HG03159 (cell line): ENCODE measurements around the gene RAB40C.

Experiments
- ATAC-seq: cut with Tn5 transposase; IDR thresholded peaks from one replicate; pipeline ENCODE4 v1.9.1; 2021; ENCODE audit warnings: mild to moderate bottlenecking, moderate library complexity; ENCODE audit not compliant: unreplicated experiment

Gene RAB40C

DNA sequence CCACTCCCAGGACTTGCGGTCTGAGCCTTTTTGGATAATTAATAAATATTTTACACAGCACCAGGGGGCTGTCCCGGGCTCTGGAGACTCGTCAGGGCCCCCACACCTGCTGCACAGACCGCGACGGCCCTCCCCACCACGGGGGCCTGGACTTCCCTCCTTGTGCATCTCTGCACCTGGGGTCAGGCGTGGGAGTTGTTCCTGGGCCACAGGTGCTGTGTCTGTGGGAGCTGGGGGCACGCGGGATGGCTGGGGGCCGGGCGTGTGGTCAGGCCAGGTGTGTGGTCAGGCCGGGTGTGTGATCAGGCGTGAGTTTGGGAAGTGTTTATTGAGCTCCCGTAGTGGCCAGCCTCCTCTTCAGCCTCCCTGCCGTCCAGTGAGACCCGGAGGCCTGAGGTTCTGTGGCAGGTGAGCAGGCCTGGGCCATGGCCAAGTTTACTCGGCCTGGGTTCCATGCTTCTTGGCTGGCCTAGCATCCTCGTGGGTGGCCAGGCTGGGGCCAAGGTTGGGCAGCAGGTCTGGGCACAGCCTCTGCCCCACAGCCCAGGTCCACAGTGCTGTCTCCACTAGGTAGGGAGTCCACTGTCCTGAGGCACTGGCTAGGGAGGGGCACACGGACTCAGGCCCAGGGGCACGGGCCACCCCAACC lies 88.5 kb downstream of the RAB40C start:
- no peak for ATAC-seq
